Measurements from ENCODE around the gene CKMT2.
"Not testable (repeated sequence)": the region's sequence is repeated elsewhere in the genome, so short reads cannot be mapped to it uniquely, and the experiment has no call there.

Gene CKMT2

GRCh38 chr5:81250004-81250403 lies 16.9 kb downstream of the CKMT2 start:
- no peak for DNase-seq (ENCODE audit: low read depth, low spot score)

- DNase-seq (ENCODE audit: low read depth, low spot score): no peak
Observed at GRCh38 chr5:81251922-81252321, 18.8 kb downstream of the CKMT2 start.

GRCh38 chr5:81252904-81253303 lies 19.8 kb downstream of the CKMT2 start:
- DNase-seq (ENCODE audit: low read depth, low spot score): no peak

- DNase-seq (ENCODE audit: low read depth, low spot score): no peak
Observed at GRCh38 chr5:81253875-81254274, 20.8 kb downstream of the CKMT2 start.

- DNase-seq (ENCODE audit: low read depth, low spot score): no peak
Observed at GRCh38 chr5:81254886-81255559, 21.9 kb downstream of the CKMT2 start.

- no peak for DNase-seq (ENCODE audit: low read depth, low spot score)
Observed at GRCh38 chr5:81256766-81257165, 23.6 kb downstream of the CKMT2 start.

- not testable (repeated sequence) for DNase-seq (ENCODE audit: low read depth, low spot score)
Observed at GRCh38 chr5:81262796-81263195, 29.7 kb downstream of the CKMT2 start.

GRCh38 chr5:81265101-81265500 lies 32.0 kb downstream of the CKMT2 start:
- DNase-seq (ENCODE audit: low read depth, low spot score): no peak

- peak; percentile 21 for DNase-seq (ENCODE audit: low read depth, low spot score)
Observed at GRCh38 chr5:81268521-81269196, 35.5 kb downstream of the CKMT2 start.

GRCh38 chr5:81269751-81270393 lies 36.8 kb downstream of the CKMT2 start:
- DNase-seq (ENCODE audit: low read depth, low spot score): no peak

- not testable (repeated sequence) for DNase-seq (ENCODE audit: low read depth, low spot score)
Observed at GRCh38 chr5:81270394-81271027, 37.4 kb downstream of the CKMT2 start.

GRCh38 chr5:81283976-81284375 lies 50.9 kb downstream of the CKMT2 start:
- DNase-seq (ENCODE audit: low read depth, low spot score): no peak

- no peak for DNase-seq (ENCODE audit: low read depth, low spot score)
Observed at GRCh38 chr5:81286059-81286617, 53.0 kb downstream of the CKMT2 start.

- no peak for DNase-seq (ENCODE audit: low read depth, low spot score)
Observed at GRCh38 chr5:81288021-81288433, 54.9 kb downstream of the CKMT2 start.

- no peak for DNase-seq (ENCODE audit: low read depth, low spot score)
Observed at GRCh38 chr5:81290146-81290545, 57.0 kb downstream of the CKMT2 start.

GRCh38 chr5:81292130-81292529 lies 59.0 kb downstream of the CKMT2 start:
- DNase-seq (ENCODE audit: low read depth, low spot score): no peak

- not testable (repeated sequence) for DNase-seq (ENCODE audit: low read depth, low spot score)
Observed at GRCh38 chr5:81294021-81294420, 60.9 kb downstream of the CKMT2 start.

- DNase-seq (ENCODE audit: low read depth, low spot score): no peak
Observed at GRCh38 chr5:81297531-81297930, 64.4 kb downstream of the CKMT2 start.

GRCh38 chr5:81300921-81301270 lies 67.8 kb downstream of the CKMT2 start:
- DNase-seq (ENCODE audit: low read depth, low spot score): no peak

GRCh38 chr5:81301271-81302015 lies 68.3 kb downstream of the CKMT2 start, which contains the start of gene ZCCHC9:
ZCCHC9 (plus strand) TSS chr5:81301587; CDS start chr5:81304758, 3,171 bp downstream.
- peak; percentile 90 for DNase-seq (ENCODE audit: low read depth, low spot score)

- no peak for DNase-seq (ENCODE audit: low read depth, low spot score)
Observed at GRCh38 chr5:81302596-81302995, 69.5 kb downstream of the CKMT2 start.
